GM19043 (cell line): ENCODE results near the gene EPHB2.

ENCODE experiments used
- ATAC-seq: cut with Tn5 transposase; IDR thresholded peaks from one replicate; pipeline ENCODE4 v1.9.1; 2021; ENCODE audit warnings: low read depth; ENCODE audit not compliant: unreplicated experiment

EPHB2 gene

GRCh38 chr1:22967833-22968232 lies 257.2 kb downstream of the EPHB2 start:
- ATAC-seq: no peak

- ATAC-seq: no peak
Observed at GRCh38 chr1:22969304-22969709, 258.7 kb downstream of the EPHB2 start.

- ATAC-seq: no peak
Observed at GRCh38 chr1:22970096-22970495, 259.5 kb downstream of the EPHB2 start.
